Muscle of leg (tissue), 11 donors: Measurements from ENCODE around the gene CFTR. TPM values are rescaled to one million over a fixed set of nuclear protein-coding genes. Genes with fewer than 3 reads are reported as not detected.

Experiments used
- DNase-seq: peaks from one replicate; pipeline ENCODE4 v3.0.0; 2013
- H3K27ac ChIP-seq: one replicate; pipeline ENCODE4 v1.5.1; 2013; ENCODE audit warnings: mild to moderate bottlenecking, low read length, control low read depth
- H3K27me3 ChIP-seq: one replicate; pipeline ENCODE4 v1.6.1; 2013; ENCODE audit warnings: low read length; ENCODE audit not compliant: control insufficient read depth, insufficient read depth
- H3K36me3 ChIP-seq: one replicate; pipeline ENCODE4 v1.6.1; 2013; ENCODE audit warnings: low read length; ENCODE audit not compliant: control insufficient read depth, insufficient read depth
- H3K4me1 ChIP-seq: one replicate; pipeline ENCODE4 v1.6.1; 2013; ENCODE audit warnings: low read length; ENCODE audit not compliant: control insufficient read depth, insufficient read depth
- H3K4me3 ChIP-seq: one replicate; pipeline ENCODE4 v1.5.1; 2013; ENCODE audit warnings: low read length, control low read depth
- H3K9me3 ChIP-seq: replicated peaks from 2 replicates; pipeline ENCODE4 v1.6.1; 2013; ENCODE audit warnings: low read depth, low read length; ENCODE audit not compliant: control insufficient read depth
- WGBS: methylation state at CpG from one replicate; pipeline ENCODE4 v1.1.5; 2013; ENCODE audit warnings: missing lambda C conversion rate; ENCODE audit not compliant: insufficient coverage; 5-methylcytosine and 5-hydroxymethylcytosine counted together
- polyA plus RNA-seq, 8 donors: library from polyadenylated mRNA; unstranded; fragments of 120-200 nt; gene quantifications; one replicate each; pipeline versions ENCODE4 v1.2.1 to v1.2.3, GENCODE V29; 2013; ENCODE audit warnings: inconsistent platforms in 1 of 8, low replicate concordance in 1 of 8; ENCODE audit not compliant: insufficient read length in 8 of 8, insufficient read depth in 1 of 8
- total RNA-seq: library from RNA; stranded (reverse); fragments of 120-200 nt; gene quantifications from one replicate; pipeline ENCODE4 v1.2.4, GENCODE V29; 2013

CFTR gene
- total and polyA plus RNA-seq, 9 donors = 0.04 to 3.7 (median 0.41) TPM

DNA sequence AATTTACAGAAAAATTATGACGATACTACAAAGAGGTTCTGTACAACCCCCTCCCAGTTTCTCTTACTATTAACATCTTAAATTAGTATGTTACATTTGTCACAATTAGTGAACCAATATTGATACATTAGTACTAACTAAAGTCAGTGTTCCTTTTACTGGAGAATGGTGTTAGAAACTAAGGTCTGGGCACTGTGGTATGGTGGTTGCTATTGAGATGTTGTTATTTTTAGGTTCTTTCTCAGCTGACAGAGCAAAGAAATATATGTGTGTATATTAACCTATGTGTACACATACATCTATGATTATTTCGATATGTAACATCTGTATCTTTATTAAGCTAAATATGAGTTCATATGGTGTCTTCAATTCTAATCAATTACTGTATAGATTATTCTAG, 11.7 kb upstream of the CFTR start:
- DNase-seq = no peak
- H3K27me3 ChIP-seq = peaks cover 2% of the 10 kb centered on the region
- H3K4me1 ChIP-seq = no peaks in the 10 kb centered on the region
- no peak overlapping the region for H3K27ac ChIP-seq
- no peaks in the 10 kb centered on the region for H3K36me3 ChIP-seq
- H3K4me3 ChIP-seq = no peak overlapping the region
- no peaks in the 10 kb centered on the region for H3K9me3 ChIP-seq
- WGBS = no CpG with 5 or more reads among the region's 2 CpGs

DNA sequence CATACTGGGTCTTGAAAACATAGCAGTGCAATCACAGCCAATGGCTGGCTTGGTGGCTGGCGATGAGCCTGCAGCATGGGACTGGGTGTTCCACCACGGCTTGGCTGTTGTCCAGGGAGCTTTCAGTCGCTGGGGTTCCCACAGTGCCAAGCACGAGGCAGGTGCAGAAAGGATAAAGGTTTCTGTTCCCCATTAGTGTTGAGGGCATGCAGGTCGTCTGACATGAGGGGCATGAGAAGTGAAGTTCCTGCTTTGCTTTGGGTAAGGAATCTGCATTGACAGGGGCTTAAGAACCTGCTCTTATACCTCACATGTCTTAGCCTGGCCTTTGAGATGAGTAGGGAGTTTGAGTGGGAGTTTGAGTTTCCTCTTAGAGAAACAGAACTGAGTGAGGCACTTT, 9.0 kb upstream of the CFTR start:
- peaks cover 4% of the 10 kb centered on the region for H3K27me3 ChIP-seq
- H3K4me1 ChIP-seq = no peaks in the 10 kb centered on the region
- H3K36me3 ChIP-seq = no peaks in the 10 kb centered on the region
- no peaks in the 10 kb centered on the region for H3K9me3 ChIP-seq
- no peak overlapping the region for H3K27ac ChIP-seq
- WGBS = 69% methylated on average over 4 of the region's 5 CpGs
- H3K4me3 ChIP-seq = no peak overlapping the region
- DNase-seq = no peak

DNA sequence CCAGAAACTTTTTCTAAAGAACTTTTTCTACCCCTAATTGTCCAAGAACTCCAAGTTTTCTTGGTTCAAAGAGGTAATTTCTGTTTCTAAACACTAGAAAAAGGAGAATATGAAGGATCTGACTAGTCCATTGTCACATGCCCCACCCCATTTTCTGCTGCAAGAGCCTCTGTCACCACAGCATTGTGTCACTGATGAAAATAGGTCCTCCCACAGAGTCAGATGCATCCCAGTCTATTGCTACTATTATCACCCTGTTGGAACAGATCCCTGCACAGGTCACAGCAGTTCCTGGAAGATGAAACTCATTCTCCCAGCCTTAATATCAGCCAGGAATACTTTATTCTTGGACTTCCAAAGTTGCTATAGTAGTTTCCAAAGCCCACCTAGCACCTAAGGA, 7.5 kb upstream of the CFTR start:
- Histone ChIP-seq H3K9me3 (no peaks in the 10 kb centered on the region), H3K27ac (no peak overlapping the region), H3K27me3 (peaks cover 4% of the 10 kb centered on the region)

DNA sequence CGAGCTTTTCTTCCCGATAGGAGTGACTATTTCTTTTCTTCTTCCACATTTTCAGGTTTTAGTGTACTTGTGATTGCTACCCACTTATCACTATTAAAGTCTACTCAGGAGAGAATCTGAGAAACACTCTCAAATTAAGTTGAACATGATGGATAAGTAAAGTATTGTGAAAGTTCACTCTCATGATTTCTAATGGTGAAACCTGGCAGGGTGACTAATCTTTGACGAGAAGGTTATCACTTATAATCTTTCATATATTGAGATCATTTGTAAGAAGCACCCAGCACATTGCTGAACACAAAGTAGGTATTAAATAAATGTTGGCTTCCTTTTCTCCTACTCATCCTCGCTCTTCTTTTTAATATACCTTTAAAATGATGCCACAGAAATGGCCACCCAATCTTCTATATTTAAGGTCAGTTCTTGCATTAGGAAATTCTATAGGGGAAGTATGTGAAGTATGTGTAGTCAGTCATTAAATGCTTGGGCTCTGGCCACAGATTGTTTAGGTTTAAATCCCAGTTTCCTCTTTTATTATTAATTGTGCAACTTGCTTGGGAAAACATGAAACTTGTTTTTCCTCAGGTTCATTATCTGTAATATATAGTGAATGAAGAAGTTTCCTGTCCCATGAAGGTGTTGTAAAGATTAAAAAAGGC, 3.1 kb upstream of the CFTR start:
- H3K9me3 ChIP-seq = no peaks in the 10 kb centered on the region

More for the DNA sequence above, 7.5 kb upstream of the CFTR start:
- Histone ChIP-seq H3K4me3 (no peak overlapping the region), H3K36me3 (no peaks in the 10 kb centered on the region), H3K4me1 (no peaks in the 10 kb centered on the region)
- no peak for DNase-seq

DNA sequence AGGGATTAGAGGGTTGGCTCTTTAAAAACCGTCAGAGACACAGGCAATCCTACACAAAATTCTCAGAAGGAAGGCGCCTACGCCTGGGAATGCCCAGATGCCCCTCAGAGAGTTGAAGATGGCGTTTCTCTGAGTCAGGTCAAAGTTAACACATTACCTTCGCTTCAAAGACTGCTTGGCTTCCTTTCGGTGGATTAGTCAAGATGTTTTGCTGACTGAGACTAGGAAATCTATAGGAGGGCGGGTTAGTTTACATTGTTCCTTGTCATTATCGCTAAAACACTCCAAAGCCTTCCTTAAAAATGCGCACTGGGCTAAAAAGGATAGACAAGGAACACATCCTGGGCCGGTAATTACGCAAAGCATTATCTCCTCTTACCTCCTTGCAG, 995 bp upstream of the CFTR start:
- H3K4me3 ChIP-seq = no peak overlapping the region
- 13% methylated on average over 3 of the region's 11 CpGs for WGBS
- peaks cover 8% of the 10 kb centered on the region for H3K4me1 ChIP-seq
- H3K27ac ChIP-seq = no peak overlapping the region
- H3K36me3 ChIP-seq = no peaks in the 10 kb centered on the region
- no peaks in the 10 kb centered on the region for H3K9me3 ChIP-seq
- H3K27me3 ChIP-seq = peaks cover 21% of the 10 kb centered on the region
- DNase-seq = no peak

More for the DNA sequence above, 3.1 kb upstream of the CFTR start:
- Histone ChIP-seq H3K27ac (no peak overlapping the region), H3K4me3 (no peak overlapping the region), H3K4me1 (peaks cover 8% of the 10 kb centered on the region), H3K36me3 (no peaks in the 10 kb centered on the region), H3K27me3 (peaks cover 21% of the 10 kb centered on the region)
- no CpG with 5 or more reads among the region's 4 CpGs for WGBS
- no peak for DNase-seq

DNA sequence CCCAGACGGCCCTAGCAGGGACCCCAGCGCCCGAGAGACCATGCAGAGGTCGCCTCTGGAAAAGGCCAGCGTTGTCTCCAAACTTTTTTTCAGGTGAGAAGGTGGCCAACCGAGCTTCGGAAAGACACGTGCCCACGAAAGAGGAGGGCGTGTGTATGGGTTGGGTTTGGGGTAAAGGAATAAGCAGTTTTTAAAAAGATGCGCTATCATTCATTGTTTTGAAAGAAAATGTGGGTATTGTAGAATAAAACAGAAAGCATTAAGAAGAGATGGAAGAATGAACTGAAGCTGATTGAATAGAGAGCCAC, 184 bp downstream of the CFTR start:
- no peak for DNase-seq
- peaks cover 21% of the 10 kb centered on the region for H3K27me3 ChIP-seq
- WGBS = 7% methylated on average over 11 of the region's 11 CpGs

DNA sequence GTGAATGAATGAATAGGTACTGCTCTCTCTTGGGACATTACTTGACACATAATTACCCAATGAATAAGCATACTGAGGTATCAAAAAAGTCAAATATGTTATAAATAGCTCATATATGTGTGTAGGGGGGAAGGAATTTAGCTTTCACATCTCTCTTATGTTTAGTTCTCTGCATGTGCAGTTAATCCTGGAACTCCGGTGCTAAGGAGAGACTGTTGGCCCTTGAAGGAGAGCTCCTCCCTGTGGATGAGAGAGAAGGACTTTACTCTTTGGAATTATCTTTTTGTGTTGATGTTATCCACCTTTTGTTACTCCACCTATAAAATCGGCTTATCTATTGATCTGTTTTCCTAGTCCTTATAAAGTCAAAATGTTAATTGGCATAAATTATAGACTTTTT, 1.2 kb downstream of the CFTR start:
- no CpG with 5 or more reads among the region's 2 CpGs for WGBS
- no peak overlapping the region for H3K27ac ChIP-seq
- no peak overlapping the region for H3K4me3 ChIP-seq
- H3K27me3 ChIP-seq = peaks cover 20% of the 10 kb centered on the region
- peaks cover 8% of the 10 kb centered on the region for H3K4me1 ChIP-seq
- DNase-seq = no peak
- no peaks in the 10 kb centered on the region for H3K9me3 ChIP-seq
- no peaks in the 10 kb centered on the region for H3K36me3 ChIP-seq

More for the DNA sequence above, 184 bp downstream of the CFTR start:
- H3K27ac ChIP-seq = no peak overlapping the region
- H3K36me3 ChIP-seq = no peaks in the 10 kb centered on the region
- H3K9me3 ChIP-seq = no peaks in the 10 kb centered on the region
- H3K4me3 ChIP-seq = no peak overlapping the region
- peaks cover 8% of the 10 kb centered on the region for H3K4me1 ChIP-seq

DNA sequence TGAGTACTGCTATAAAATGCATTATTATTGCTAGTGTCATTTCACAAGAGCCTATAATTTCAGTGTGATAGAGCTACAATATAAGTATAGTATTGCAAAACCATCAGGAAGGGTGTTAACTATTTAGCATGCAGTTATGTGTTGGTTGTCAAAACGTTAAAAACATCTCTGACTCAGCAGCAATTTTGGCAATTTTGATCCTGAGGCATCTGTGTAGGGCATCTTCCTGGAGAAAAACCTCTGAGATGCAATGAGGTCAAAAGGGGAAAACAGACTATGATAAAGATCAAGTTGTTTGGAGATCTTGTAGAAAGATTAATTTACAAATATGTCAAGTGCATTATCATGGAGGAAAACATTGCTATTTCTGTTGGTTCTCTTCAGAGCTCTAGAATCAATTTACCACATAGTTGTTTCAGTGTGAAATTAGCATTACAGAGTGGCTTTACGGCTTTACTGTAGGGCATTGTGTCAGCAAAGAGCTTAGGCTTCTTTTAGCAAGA, 5.3 kb downstream of the CFTR start:
- 0% methylated on average over 1 of the region's 2 CpGs for WGBS

DNA sequence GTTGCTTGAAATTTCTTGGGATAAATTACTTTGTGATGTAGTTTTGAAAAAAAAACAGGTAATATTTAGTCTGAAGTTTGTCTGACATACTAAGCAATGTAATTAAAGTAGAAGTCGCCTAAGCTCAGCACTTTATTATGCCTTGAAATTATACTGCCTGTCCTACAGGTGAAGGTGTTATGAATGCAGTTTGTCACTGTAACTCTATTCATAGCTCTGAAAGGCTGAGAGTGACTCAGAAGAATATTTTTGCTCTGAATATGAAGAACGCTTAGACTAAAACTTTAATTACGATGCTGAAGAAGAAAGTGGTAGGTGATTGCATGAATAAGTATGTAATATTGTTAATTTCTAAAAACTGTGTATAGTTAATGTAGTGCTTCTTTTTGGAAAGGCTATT, 9.2 kb downstream of the CFTR start:
- no peak for DNase-seq
- H3K36me3 ChIP-seq = no peaks in the 10 kb centered on the region
- no peak overlapping the region for H3K4me3 ChIP-seq
- H3K27ac ChIP-seq = no peak overlapping the region
- no peaks in the 10 kb centered on the region for H3K27me3 ChIP-seq
- no peaks in the 10 kb centered on the region for H3K4me1 ChIP-seq
- 80% methylated on average over 1 of the region's 3 CpGs for WGBS
- no peaks in the 10 kb centered on the region for H3K9me3 ChIP-seq

More for the DNA sequence above, 5.3 kb downstream of the CFTR start:
- peaks cover 4% of the 10 kb centered on the region for H3K27me3 ChIP-seq
- no peaks in the 10 kb centered on the region for H3K9me3 ChIP-seq
- H3K36me3 ChIP-seq = no peaks in the 10 kb centered on the region
- H3K4me3 ChIP-seq = no peak overlapping the region
- H3K4me1 ChIP-seq = no peaks in the 10 kb centered on the region
- peak; percentile 6 for DNase-seq
- no peak overlapping the region for H3K27ac ChIP-seq

DNA sequence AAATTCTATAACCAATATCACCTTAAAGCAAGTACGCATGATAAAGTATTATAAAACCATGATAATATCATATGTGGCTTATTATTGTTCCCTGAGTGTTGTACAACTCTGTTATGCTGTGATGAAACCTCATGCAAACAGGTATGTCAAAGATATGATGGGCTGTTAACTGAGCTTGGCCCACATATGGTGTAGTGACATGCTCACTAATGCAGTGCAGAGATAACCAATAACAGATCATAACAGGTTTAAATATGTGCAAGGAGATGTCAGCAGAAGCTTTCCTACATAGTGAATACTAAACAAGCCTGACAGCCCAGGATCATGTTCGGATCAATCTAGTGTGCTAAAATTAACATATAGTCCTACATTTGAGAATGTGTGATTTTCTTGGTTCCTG, 9.6 kb downstream of the CFTR start:
- Histone ChIP-seq H3K4me1 (no peaks in the 10 kb centered on the region), H3K36me3 (no peaks in the 10 kb centered on the region), H3K27me3 (no peaks in the 10 kb centered on the region), H3K4me3 (no peak overlapping the region), H3K9me3 (no peaks in the 10 kb centered on the region), H3K27ac (no peak overlapping the region)
- DNase-seq = no peak
- no CpG with 5 or more reads among the region's 2 CpGs for WGBS

DNA sequence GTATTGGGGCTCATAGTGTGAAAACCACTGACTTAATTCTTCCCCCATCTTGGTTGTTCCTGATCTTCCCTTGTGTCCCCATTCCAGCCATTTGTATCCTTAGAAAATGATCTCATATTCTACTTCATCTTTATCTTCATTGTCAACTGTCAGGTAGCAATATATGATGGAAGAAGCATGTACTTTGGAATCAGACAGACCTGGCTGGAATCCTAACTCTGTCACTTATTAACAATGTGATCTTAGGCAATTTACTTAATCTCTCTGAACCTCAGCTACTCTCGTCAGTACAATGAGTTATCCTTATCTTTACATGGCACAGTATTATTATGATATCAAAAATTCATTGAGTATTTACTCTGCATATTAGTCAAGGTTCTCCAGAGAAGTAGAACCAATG, 10.1 kb downstream of the CFTR start:
- H3K27ac ChIP-seq = no peak overlapping the region
- no peaks in the 10 kb centered on the region for H3K9me3 ChIP-seq
- no peak overlapping the region for H3K4me3 ChIP-seq
- no peaks in the 10 kb centered on the region for H3K27me3 ChIP-seq
- no peaks in the 10 kb centered on the region for H3K36me3 ChIP-seq
- no CpG with 5 or more reads among the region's 1 CpG for WGBS
- DNase-seq = no peak
- no peaks in the 10 kb centered on the region for H3K4me1 ChIP-seq
